Measurements from ENCODE around the gene S1PR5. TPM values are rescaled to one million over a fixed set of nuclear protein-coding genes. Genes with fewer than 3 reads are reported as not detected.

Gene S1PR5
- total and polyA plus RNA-seq, 12 donors = 0.14 to 3.0 (median 0.55) TPM; not detected in 1

DNA sequence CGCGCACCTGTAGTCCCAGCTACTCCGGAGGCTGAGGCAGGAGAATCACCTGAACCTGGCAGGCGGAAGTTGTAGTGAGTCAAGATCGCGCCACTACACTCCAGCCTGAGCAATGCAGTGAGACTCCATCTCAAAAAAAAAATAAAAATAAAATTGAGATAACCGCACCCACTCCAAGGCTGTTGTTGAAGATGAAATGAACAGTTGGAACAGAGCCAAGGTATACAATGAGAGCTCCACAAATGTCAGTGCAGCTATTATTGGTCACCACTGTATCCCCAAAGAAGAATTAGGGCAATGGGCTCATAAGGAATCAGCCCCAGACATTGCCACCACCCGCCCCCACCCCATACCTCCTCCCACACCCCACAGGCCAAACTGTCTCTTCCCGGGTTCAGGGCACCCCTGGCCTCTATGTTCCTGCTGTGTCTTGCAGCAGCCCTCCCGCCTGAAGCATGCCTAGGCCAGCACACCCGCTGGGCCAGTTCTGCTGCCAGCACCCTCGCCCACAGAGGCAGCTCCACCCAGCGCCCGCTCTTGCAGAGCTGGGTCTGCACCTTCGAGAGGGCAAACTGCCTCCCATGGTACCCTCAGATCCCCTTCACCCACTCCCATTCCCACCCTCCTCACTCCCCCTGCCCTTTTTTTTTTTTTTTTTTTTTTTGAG, 3.5 kb upstream of the S1PR5 start:
- TF ChIP-seq POLR2A (IDR thresholded peaks at IDR 0.05) = no peak
- TF ChIP-seq, protein P1, sequence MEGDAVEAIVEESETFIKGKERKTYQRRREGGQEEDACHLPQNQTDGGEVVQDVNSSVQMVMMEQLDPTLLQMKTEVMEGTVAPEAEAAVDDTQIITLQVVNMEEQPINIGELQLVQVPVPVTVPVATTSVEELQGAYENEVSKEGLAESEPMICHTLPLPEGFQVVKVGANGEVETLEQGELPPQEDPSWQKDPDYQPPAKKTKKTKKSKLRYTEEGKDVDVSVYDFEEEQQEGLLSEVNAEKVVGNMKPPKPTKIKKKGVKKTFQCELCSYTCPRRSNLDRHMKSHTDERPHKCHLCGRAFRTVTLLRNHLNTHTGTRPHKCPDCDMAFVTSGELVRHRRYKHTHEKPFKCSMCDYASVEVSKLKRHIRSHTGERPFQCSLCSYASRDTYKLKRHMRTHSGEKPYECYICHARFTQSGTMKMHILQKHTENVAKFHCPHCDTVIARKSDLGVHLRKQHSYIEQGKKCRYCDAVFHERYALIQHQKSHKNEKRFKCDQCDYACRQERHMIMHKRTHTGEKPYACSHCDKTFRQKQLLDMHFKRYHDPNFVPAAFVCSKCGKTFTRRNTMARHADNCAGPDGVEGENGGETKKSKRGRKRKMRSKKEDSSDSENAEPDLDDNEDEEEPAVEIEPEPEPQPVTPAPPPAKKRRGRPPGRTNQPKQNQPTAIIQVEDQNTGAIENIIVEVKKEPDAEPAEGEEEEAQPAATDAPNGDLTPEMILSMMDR (IDR thresholded peaks at IDR 0.05) = no peak
- no peak for DNase-seq
- Histone ChIP-seq H3K27me3 (peaks cover 18% of the 10 kb centered on the region), H3K9me3 (replicated peaks in 1 of 3) (no peaks in the 10 kb centered on the region), H3K4me3 (no peak overlapping the region), H3K27ac (no peak overlapping the region), H3K36me3 (replicated peaks in 1 of 2) (no peaks in the 10 kb centered on the region), H3K4me1 (replicated peaks in 1 of 2) (peaks cover 13 to 17% of the 10 kb centered on the region in 2 donors)
- WGBS, 4 donors = 76 to 84% (median 79%) methylated on average over 14 to 15 of the region's 15 CpGs
- intact Hi-C loops (cut with DNase I) = no loop called here

DNA sequence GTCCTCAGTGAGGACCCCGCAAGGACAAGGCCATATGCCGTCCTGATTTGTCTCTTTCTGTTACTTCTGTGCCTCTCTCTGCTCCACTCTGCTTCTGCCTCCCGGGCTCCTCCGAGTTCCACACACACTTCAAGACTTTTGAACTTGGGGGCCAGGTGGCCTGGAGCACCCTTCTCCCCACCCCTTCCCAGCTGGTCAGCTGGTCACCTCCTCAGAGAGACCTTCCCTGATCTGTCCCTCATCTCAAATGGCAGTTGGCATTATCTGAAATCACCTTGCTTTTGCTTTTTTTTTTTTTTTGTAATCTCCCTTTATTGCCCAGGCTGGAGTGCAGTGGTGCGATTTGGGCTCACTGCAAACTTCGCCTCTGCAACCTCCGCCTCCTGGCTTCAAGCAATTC, 2.2 kb upstream of the S1PR5 start:
- no peak for TF ChIP-seq POLR2A (IDR thresholded peaks at IDR 0.05)
- TF ChIP-seq, protein P1 (IDR thresholded peaks at IDR 0.05) = no peak
- H3K4me1 ChIP-seq (replicated peaks in 1 of 2) = peaks cover 13 to 17% of the 10 kb centered on the region in 2 donors
- DNase-seq = no peak
- no peaks in the 10 kb centered on the region for H3K9me3 ChIP-seq (replicated peaks in 1 of 3)
- H3K27ac ChIP-seq = no peak overlapping the region
- intact Hi-C loops (cut with DNase I) = no loop called here
- no peak overlapping the region for H3K4me3 ChIP-seq
- H3K27me3 ChIP-seq = peaks cover 32% of the 10 kb centered on the region
- no peaks in the 10 kb centered on the region for H3K36me3 ChIP-seq (replicated peaks in 1 of 2)
- 50 to 74% (median 62%) methylated on average over 7 of the region's 7 CpGs for WGBS, 4 donors

DNA sequence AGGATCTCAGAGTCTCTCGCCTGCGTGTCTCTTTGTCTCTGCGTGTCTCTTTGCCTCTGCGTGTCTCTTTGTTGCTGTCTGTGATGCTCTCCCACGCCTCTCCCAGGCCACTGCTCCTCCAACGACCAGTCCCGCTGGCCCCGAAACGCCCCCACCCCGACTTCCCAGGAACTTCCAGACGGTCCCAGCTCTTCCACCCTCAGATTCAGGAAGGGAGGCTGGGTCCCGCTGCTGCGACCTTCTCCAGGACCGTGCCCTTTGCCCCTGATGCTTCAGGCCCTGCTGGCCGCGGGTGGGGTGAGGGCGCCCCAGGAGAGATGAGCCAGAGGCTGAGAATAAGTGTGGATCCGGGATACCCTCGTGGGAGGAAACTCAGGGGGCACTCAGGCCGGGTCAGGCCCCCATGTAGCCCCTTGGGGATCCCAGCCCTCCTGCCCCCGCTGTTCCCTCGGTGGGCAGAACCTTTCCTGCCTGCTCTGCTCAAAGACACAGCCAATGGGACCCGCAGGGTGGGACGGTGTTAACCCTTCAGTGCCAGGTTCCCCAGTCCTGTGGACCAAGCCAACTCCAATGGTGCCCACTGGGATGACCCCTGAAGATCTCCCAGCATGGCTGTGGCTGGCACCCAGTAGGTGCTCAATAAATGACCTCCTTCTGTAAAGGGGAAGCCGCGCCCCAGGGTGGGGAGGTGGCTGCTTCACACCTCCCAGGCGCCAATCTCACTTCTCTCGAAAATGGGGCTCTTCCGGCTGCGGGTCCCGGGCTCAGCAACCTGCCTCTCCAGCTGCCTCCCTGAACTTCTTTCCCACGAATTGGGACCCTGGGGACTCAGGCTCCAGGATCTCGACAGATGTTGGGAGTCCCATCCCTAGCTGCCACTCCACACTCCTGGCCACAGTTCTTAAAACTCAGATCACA, 1.5 kb upstream of the S1PR5 start:
- H3K27me3 ChIP-seq = peaks cover 39% of the 10 kb centered on the region

More for the DNA sequence above, 1.5 kb upstream of the S1PR5 start:
- Histone ChIP-seq H3K4me1 (replicated peaks in 1 of 2) (peaks cover 13 to 17% of the 10 kb centered on the region in 2 donors), H3K27ac (no peak overlapping the region), H3K4me3 (no peak overlapping the region), H3K36me3 (replicated peaks in 1 of 2) (no peaks in the 10 kb centered on the region), H3K9me3 (replicated peaks in 1 of 3) (no peaks in the 10 kb centered on the region)
- no peak for TF ChIP-seq POLR2A (IDR thresholded peaks at IDR 0.05)
- TF ChIP-seq, protein P1 (IDR thresholded peaks at IDR 0.05) = no peak
- no peak for DNase-seq
- WGBS, 4 donors = 9 to 18% (median 15%) methylated on average over 16 to 33 of the region's 33 CpGs
- intact Hi-C loops (cut with DNase I) = no loop called here
